ENCODE measurements around the gene MYT1. TPM values are rescaled to one million over a fixed set of nuclear protein-coding genes. Genes with fewer than 3 reads are reported as not detected.
"Not testable (repeated sequence)": the region's sequence is repeated elsewhere in the genome, so short reads cannot be mapped to it uniquely, and the experiment has no call there.

MYT1 gene
- total RNA-seq, 4 donors from 2014 or later: not detected

DNA sequence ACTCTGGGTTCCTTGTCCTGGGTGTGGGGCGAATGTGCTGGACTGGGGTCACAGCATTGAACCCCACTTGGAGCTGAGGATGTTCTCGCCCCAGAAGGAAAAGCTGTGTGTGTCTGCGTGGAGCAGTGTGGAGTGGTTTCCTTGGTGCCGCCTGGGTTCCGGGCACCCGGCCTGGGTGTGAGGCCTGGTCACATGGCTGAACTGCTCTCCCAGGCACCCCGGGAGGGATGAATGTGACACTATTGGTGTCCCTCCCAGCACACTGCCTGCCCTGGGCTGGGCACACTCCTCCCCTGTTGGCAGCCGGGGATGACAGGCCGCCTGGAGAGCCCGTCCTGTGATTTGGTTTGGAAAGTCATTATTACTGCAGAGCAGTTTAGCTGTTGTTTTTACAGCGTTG is 12.3 kb downstream of the MYT1 start:
- intact Hi-C loops (cut with DNase I): no loop called here
- no peaks in the 10 kb centered on the region for H3K4me1 ChIP-seq
- TF ChIP-seq EP300 (IDR thresholded peaks at IDR 0.05): no peak
- TF ChIP-seq POLR2A (IDR thresholded peaks at IDR 0.05; ENCODE audit: low read depth): no peak
- TF ChIP-seq POLR2AphosphoS5 (IDR thresholded peaks at IDR 0.05): no peak
- TF ChIP-seq, protein P1, sequence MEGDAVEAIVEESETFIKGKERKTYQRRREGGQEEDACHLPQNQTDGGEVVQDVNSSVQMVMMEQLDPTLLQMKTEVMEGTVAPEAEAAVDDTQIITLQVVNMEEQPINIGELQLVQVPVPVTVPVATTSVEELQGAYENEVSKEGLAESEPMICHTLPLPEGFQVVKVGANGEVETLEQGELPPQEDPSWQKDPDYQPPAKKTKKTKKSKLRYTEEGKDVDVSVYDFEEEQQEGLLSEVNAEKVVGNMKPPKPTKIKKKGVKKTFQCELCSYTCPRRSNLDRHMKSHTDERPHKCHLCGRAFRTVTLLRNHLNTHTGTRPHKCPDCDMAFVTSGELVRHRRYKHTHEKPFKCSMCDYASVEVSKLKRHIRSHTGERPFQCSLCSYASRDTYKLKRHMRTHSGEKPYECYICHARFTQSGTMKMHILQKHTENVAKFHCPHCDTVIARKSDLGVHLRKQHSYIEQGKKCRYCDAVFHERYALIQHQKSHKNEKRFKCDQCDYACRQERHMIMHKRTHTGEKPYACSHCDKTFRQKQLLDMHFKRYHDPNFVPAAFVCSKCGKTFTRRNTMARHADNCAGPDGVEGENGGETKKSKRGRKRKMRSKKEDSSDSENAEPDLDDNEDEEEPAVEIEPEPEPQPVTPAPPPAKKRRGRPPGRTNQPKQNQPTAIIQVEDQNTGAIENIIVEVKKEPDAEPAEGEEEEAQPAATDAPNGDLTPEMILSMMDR (IDR thresholded peaks at IDR 0.05): no peak
- H3K36me3 ChIP-seq: no peaks in the 10 kb centered on the region
- peaks cover 0 to 50% (median 0%) of the 10 kb centered on the region in 4 donors for H3K27me3 ChIP-seq
- 17% methylated on average over 6 of the region's 11 CpGs for WGBS
- no peak overlapping the region for H3K4me3 ChIP-seq
- no peaks in the 10 kb centered on the region for H3K9me3 ChIP-seq
- no peak overlapping the region for H3K27ac ChIP-seq (replicated peaks in 1 of 4)
- no peak for DNase-seq (ENCODE audit: extremely low spot score)

DNA sequence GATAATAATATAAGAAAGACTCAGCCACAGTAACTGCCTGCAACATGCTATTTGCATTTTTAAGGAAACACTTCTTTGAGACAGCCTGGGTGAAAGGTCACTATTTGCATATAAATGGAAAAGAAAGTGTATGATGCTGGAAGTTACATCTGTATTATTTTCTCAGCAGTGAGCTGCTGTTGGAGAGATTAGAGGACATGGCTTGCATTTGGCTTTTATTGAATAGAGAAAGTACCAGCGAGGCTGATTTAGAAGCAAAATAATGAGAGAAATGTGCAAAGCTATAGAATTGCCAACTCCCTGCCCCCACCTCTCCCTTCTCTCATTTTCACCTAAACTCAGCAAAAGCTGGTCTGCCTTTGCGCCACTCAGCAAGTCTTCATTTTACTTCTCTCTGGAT is 12.7 kb downstream of the MYT1 start:
- no peak for TF ChIP-seq POLR2A (IDR thresholded peaks at IDR 0.05; ENCODE audit: low read depth)
- TF ChIP-seq EP300 (IDR thresholded peaks at IDR 0.05): no peak
- TF ChIP-seq POLR2AphosphoS5 (IDR thresholded peaks at IDR 0.05): no peak
- TF ChIP-seq, protein P1 (IDR thresholded peaks at IDR 0.05): no peak
- Histone ChIP-seq H3K4me1 (no peaks in the 10 kb centered on the region), H3K36me3 (no peaks in the 10 kb centered on the region), H3K4me3 (no peak overlapping the region), H3K27ac (replicated peaks in 1 of 4) (no peak overlapping the region), H3K27me3 (peaks cover 0 to 47% (median 0%) of the 10 kb centered on the region in 4 donors), H3K9me3 (no peaks in the 10 kb centered on the region)
- no peak for DNase-seq (ENCODE audit: extremely low spot score)
- WGBS: 40% methylated on average over 2 of the region's 2 CpGs
- intact Hi-C loops (cut with DNase I): no loop called here

DNA sequence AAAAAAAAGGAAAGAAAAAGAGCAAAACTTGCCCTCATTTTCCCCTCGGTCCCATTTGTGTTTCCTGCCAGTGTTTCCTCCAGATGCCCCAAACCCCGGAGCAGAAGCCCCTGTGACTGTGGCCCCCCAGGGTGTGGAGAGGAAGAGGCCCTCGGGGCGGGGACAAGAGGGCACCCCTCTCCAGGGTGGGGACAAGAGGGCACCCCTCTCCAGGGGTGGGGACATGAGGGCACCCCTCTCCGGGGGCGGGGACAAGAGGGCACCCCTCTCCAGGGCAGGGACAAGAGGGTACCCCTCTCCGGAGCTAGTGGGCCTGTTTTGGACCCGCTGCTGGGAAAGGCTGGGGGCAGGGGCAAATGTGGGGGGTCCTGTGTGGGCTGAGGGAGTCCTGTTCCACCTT is 13.1 kb downstream of the MYT1 start:
- 21% methylated on average over 3 of the region's 8 CpGs for WGBS
- Histone ChIP-seq H3K4me3 (no peak overlapping the region), H3K9me3 (no peaks in the 10 kb centered on the region), H3K27ac (replicated peaks in 1 of 4) (no peak overlapping the region), H3K4me1 (no peaks in the 10 kb centered on the region), H3K36me3 (no peaks in the 10 kb centered on the region), H3K27me3 (peaks cover 0 to 47% (median 0%) of the 10 kb centered on the region in 4 donors)
- intact Hi-C loops (cut with DNase I): no loop called here
- TF ChIP-seq, protein P1 (IDR thresholded peaks at IDR 0.05): no peak
- TF ChIP-seq POLR2AphosphoS5 (IDR thresholded peaks at IDR 0.05) (no peak), POLR2A (IDR thresholded peaks at IDR 0.05; ENCODE audit: low read depth) (no peak), EP300 (IDR thresholded peaks at IDR 0.05) (no peak)
- DNase-seq (ENCODE audit: extremely low spot score): no peak

DNA sequence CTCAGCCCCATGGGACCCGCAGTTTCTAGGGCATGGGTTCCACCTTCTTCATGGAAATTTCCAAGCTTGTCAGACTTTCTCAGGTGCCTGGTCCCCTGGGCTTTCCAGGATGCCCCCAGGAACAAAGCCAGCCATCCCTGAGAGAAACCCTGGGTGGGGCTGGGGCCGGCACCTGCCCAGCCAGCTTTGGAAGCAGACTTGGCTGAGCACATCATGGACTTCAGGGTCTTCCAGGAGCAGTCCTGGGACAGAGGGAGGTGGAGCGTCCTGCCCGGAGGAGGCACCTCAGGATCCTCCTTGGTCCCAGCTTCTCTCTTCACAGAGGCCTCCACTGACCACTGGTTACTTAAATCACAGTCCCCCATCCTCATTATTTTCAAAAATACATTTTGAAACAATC is 13.5 kb downstream of the MYT1 start:
- Histone ChIP-seq H3K9me3 (no peaks in the 10 kb centered on the region), H3K27ac (replicated peaks in 1 of 4) (no peak overlapping the region), H3K4me3 (no peak overlapping the region), H3K36me3 (no peaks in the 10 kb centered on the region), H3K27me3 (peaks cover 0 to 47% (median 0%) of the 10 kb centered on the region in 4 donors), H3K4me1 (no peaks in the 10 kb centered on the region)
- TF ChIP-seq EP300 (IDR thresholded peaks at IDR 0.05) (no peak), POLR2AphosphoS5 (IDR thresholded peaks at IDR 0.05) (no peak), POLR2A (IDR thresholded peaks at IDR 0.05; ENCODE audit: low read depth) (no peak)
- TF ChIP-seq, protein P1 (IDR thresholded peaks at IDR 0.05): no peak
- 90% methylated on average over 2 of the region's 4 CpGs for WGBS
- intact Hi-C loops (cut with DNase I): no loop called here
- no peak for DNase-seq (ENCODE audit: extremely low spot score)

DNA sequence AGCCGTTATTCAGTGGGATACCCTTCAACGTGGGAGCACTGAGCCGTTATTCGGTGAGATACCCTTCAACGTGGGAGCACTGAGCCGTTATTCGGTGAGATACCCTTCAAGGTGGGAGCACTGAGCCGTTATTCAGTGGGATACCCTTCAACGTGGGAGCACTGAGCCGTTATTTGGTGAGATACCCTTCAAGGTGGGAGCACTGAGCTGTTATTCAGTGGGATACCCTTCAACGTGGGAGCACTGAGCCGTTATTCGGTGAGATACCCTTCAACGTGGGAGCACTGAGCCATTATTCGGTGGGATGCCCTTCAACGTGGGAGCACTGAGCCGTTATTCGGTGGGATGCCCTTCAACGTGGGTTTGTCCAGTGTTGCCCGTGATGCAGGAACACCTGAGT is 14.7 kb downstream of the MYT1 start:
- H3K27ac ChIP-seq (replicated peaks in 1 of 4); H3K4me3 ChIP-seq; DNase-seq (ENCODE audit: extremely low spot score); intact Hi-C loops (cut with DNase I); H3K4me1 ChIP-seq; H3K9me3 ChIP-seq; H3K36me3 ChIP-seq: not testable (repeated sequence)
- H3K27me3 ChIP-seq: peaks cover 0 to 45% (median 0%) of the 10 kb centered on the region in 4 donors
- WGBS: 92% methylated on average over 10 of the region's 20 CpGs
